ENCODE measurements around the gene ATRX. TPM values are rescaled to one million over a fixed set of nuclear protein-coding genes. Genes with fewer than 3 reads are reported as not detected.

Gene ATRX
- total RNA-seq, 1 donor from 2014 or later = 107 TPM

DNA sequence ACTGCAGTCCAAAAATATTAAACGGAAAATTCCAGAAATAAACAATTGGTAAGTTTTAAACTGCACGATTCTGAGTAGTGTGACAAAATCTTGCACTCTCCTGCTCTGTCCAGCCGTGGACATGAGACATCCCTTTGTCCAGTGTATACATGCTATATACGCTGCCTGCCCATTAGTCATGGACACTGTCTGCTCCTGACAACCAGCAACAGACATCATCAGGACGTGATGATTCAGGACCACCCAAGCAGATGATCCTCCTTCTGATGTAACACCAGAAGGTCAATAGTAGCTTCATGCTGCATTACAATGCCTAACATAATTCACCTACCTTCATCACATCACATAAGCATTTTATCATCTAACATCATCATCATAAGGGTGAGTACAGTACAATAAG lies 36.3 kb downstream of the ATRX start:
- TF ChIP-seq, protein P1, sequence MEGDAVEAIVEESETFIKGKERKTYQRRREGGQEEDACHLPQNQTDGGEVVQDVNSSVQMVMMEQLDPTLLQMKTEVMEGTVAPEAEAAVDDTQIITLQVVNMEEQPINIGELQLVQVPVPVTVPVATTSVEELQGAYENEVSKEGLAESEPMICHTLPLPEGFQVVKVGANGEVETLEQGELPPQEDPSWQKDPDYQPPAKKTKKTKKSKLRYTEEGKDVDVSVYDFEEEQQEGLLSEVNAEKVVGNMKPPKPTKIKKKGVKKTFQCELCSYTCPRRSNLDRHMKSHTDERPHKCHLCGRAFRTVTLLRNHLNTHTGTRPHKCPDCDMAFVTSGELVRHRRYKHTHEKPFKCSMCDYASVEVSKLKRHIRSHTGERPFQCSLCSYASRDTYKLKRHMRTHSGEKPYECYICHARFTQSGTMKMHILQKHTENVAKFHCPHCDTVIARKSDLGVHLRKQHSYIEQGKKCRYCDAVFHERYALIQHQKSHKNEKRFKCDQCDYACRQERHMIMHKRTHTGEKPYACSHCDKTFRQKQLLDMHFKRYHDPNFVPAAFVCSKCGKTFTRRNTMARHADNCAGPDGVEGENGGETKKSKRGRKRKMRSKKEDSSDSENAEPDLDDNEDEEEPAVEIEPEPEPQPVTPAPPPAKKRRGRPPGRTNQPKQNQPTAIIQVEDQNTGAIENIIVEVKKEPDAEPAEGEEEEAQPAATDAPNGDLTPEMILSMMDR (IDR thresholded peaks at IDR 0.05) = no peak
- TF ChIP-seq POLR2A (IDR thresholded peaks at IDR 0.05) = no peak
- no peak for TF ChIP-seq POLR2AphosphoS5 (IDR thresholded peaks at IDR 0.05; ENCODE audit: insufficient read depth in 1 of 2, low read depth in 1 of 2)
- Histone ChIP-seq H3K27me3 (no peaks in the 10 kb centered on the region), H3K27ac (no peak overlapping the region), H3K9me3 (no peaks in the 10 kb centered on the region), H3K36me3 (no peaks in the 10 kb centered on the region), H3K4me1 (no peaks in the 10 kb centered on the region), H3K4me3 (no peak overlapping the region)
- intact Hi-C loops (cut with DNase I) = no loop called here
- DNase-seq (ENCODE audit: extremely low spot score in 2 of 2) = no peak

DNA sequence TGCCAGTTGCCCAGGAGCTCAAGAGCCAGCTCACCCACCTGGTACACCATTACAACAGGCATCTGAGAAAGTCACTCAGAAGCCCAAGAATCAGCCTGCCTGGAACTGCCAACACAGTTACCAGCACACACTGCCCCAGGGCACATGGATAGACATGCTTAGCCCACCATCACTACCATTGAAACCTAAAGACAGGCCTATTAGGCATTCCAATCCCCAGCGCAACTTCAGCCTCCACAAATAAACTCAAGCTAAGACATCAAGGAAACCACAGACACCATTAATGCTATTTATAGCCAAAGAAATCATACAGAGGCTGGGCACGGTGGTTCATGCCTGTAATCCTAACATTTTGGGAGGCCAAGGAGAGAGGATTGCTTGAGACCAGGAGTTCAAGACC lies 42.3 kb downstream of the ATRX start:
- H3K4me3 ChIP-seq = no peak overlapping the region
- H3K36me3 ChIP-seq = no peaks in the 10 kb centered on the region
- H3K9me3 ChIP-seq = no peaks in the 10 kb centered on the region
- peaks cover 18% of the 10 kb centered on the region for H3K4me1 ChIP-seq
- intact Hi-C loops (cut with DNase I) = no loop called here
- DNase-seq (ENCODE audit: extremely low spot score in 2 of 2) = no peak
- H3K27ac ChIP-seq = no peak overlapping the region
- H3K27me3 ChIP-seq = no peaks in the 10 kb centered on the region
- TF ChIP-seq, protein P1 (IDR thresholded peaks at IDR 0.05) = no peak
- TF ChIP-seq POLR2AphosphoS5 (IDR thresholded peaks at IDR 0.05; ENCODE audit: insufficient read depth in 1 of 2, low read depth in 1 of 2) (no peak), POLR2A (IDR thresholded peaks at IDR 0.05) (no peak)

DNA sequence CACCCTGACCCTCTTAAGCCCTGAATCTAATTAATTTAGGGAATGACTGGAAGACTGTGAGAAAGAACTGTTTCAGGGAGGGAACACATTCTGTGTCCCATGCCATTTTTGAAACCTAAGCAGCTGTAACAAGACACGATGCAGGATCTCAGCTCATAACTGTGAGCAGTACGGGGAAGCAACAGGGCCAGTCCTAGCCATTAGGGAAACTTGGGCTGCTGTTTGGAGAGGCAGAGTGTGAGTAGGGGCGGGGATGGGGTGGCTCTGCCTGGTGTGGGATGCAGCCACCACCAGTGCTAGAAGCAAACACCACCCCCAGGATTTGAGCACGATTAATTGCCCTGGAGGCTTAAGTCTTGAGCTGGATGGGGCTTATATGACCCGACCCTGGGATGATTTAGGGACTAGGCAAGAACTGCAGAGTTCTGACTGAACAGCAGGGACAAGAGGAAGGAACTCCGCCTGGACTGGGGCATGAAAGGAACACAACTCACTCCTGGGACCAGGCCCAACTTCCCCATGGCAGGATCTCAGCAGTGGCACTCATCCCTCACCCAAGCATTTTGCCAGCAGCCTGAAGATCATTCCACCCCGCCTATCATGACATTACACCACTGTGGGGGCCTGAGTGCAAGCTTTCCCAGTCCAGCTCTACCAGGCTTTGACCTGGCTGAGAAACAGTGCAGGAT lies 43.1 kb downstream of the ATRX start:
- H3K4me1 ChIP-seq = peaks cover 18% of the 10 kb centered on the region
- intact Hi-C loops (cut with DNase I) = no loop called here
- TF ChIP-seq POLR2AphosphoS5 (IDR thresholded peaks at IDR 0.05; ENCODE audit: insufficient read depth in 1 of 2, low read depth in 1 of 2) = no peak
- no peak for TF ChIP-seq POLR2A (IDR thresholded peaks at IDR 0.05)
- TF ChIP-seq, protein P1 (IDR thresholded peaks at IDR 0.05) = no peak
- no peaks in the 10 kb centered on the region for H3K27me3 ChIP-seq
- no peaks in the 10 kb centered on the region for H3K9me3 ChIP-seq
- no peak for DNase-seq (ENCODE audit: extremely low spot score in 2 of 2)
- H3K4me3 ChIP-seq = no peak overlapping the region
- no peaks in the 10 kb centered on the region for H3K36me3 ChIP-seq
- H3K27ac ChIP-seq = no peak overlapping the region

DNA sequence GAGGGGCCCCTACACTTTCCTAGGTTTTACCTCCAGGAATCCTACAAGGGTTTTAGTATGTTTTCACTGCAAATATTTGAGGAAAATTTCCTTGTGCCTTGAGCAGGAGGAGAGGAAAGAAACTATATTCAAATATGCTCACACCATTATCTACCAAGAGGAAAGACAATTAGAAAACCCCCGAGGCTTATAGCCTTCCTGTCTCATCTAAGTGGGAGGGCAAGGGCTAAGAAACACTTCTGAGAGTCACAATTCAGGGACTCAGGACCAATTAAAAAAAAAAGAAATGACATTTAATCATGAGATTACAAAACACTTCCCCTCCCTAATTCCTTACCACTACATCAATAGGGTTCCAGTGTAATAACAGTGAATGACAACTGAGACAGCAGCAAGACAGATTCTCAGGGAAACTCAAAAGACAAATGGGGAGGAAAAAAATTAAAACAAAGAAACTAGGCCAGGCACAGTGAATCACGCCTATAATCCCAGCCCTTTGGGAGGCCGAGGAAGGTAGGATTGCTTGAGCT lies 45.6 kb downstream of the ATRX start:
- Histone ChIP-seq H3K9me3 (no peaks in the 10 kb centered on the region), H3K27ac (no peak overlapping the region), H3K36me3 (no peaks in the 10 kb centered on the region), H3K27me3 (no peaks in the 10 kb centered on the region), H3K4me1 (peaks cover 18% of the 10 kb centered on the region), H3K4me3 (no peak overlapping the region)
- no peak for DNase-seq (ENCODE audit: extremely low spot score in 2 of 2)
- no peak for TF ChIP-seq POLR2A (IDR thresholded peaks at IDR 0.05)
- TF ChIP-seq, protein P1 (IDR thresholded peaks at IDR 0.05) = no peak
- no peak for TF ChIP-seq POLR2AphosphoS5 (IDR thresholded peaks at IDR 0.05; ENCODE audit: insufficient read depth in 1 of 2, low read depth in 1 of 2)
- intact Hi-C loops (cut with DNase I) = no loop called here

DNA sequence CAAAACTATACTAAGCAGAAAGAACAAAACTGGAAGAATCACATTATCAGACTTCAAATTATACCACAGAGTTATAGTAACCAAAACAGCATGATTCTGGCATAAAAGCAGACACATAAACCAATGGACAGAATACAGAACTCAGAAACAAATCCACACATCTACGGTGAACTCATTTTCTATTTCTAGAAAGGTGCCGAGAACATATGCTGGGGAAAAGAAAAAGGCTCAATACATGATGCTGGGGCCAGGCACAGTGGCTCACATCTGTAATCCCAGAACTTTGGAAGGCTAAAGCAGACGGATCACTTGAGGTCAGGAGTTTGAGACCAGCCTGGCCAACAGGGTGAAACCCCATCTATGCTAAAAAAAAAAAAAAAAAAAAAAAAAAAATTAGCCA lies 52.7 kb downstream of the ATRX start:
- no peak overlapping the region for H3K4me3 ChIP-seq
- no peaks in the 10 kb centered on the region for H3K9me3 ChIP-seq
- H3K4me1 ChIP-seq = no peaks in the 10 kb centered on the region
- H3K27me3 ChIP-seq = no peaks in the 10 kb centered on the region
- TF ChIP-seq, protein P1 (IDR thresholded peaks at IDR 0.05) = no peak
- no peak for TF ChIP-seq POLR2AphosphoS5 (IDR thresholded peaks at IDR 0.05; ENCODE audit: insufficient read depth in 1 of 2, low read depth in 1 of 2)
- no peak for TF ChIP-seq POLR2A (IDR thresholded peaks at IDR 0.05)
- H3K27ac ChIP-seq = no peak overlapping the region
- intact Hi-C loops (cut with DNase I) = no loop called here
- DNase-seq (ENCODE audit: extremely low spot score in 2 of 2) = no peak
- H3K36me3 ChIP-seq = no peaks in the 10 kb centered on the region
